Muscle layer of colon (tissue), 2 donors: ENCODE data around the gene R3HDM1.

ENCODE experiments used
- H3K27ac ChIP-seq: one replicate; pipeline ENCODE4 v1.7.0; 2013; ENCODE audit warnings: low read depth, mild to moderate bottlenecking, low read length, moderate library complexity
- H3K27me3 ChIP-seq, 2 donors: one replicate each; pipeline ENCODE4 v1.7.0; 2013; ENCODE audit warnings: low read length in 2 of 2, mild to moderate bottlenecking in 2 of 2; ENCODE audit not compliant: insufficient read depth in 2 of 2, control insufficient read depth in 1 of 2
- H3K36me3 ChIP-seq: one replicate; pipeline ENCODE4 v1.7.0; 2013; ENCODE audit warnings: mild to moderate bottlenecking, low read length; ENCODE audit not compliant: insufficient read depth
- H3K4me1 ChIP-seq: one replicate; pipeline ENCODE4 v1.7.0; 2013; ENCODE audit warnings: mild to moderate bottlenecking, low read length; ENCODE audit not compliant: insufficient read depth
- H3K4me3 ChIP-seq, 2 donors: one replicate each; pipeline ENCODE4 v1.7.0; 2013; ENCODE audit warnings: low read length in 2 of 2, low read depth in 1 of 2, mild to moderate bottlenecking in 1 of 2, moderate library complexity in 1 of 2
- H3K9ac ChIP-seq: one replicate; pipeline ENCODE4 v1.7.0; 2013; ENCODE audit warnings: low read length
- H3K9me3 ChIP-seq: one replicate; pipeline ENCODE4 v1.7.0; 2013; ENCODE audit warnings: mild to moderate bottlenecking, low read length
- donor health status: abdominal sarcoma.
- donor health status: Adenocarcinoma of cecum.

Gene R3HDM1

DNA sequence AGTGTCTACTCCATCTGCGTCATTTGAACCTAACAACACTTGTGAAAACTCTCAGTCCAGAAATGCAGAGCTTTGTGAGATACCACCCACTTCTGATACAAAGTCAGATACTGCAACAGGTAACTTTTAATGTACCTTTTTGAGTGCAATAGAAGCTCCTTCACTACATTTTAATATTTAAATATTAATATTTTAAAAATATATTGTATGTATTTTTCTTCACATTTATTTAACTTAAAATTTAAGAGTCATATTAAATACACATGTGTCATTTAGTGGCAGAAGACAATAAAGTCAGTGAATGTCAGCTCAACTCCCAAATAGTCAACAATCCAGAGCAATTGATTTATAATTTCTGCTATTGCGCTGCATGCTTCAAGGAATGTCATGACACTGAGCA, 224.3 kb downstream of the R3HDM1 start:
- H3K4me3 ChIP-seq, result no peak overlapping the region
- H3K27ac ChIP-seq, result no peak overlapping the region
- peaks cover 4% of the 10 kb centered on the region for H3K9me3 ChIP-seq
- H3K9ac ChIP-seq, result no peak overlapping the region
- no peaks in the 10 kb centered on the region for H3K27me3 ChIP-seq
- peaks cover 52% of the 10 kb centered on the region for H3K36me3 ChIP-seq
- no peaks in the 10 kb centered on the region for H3K4me1 ChIP-seq

DNA sequence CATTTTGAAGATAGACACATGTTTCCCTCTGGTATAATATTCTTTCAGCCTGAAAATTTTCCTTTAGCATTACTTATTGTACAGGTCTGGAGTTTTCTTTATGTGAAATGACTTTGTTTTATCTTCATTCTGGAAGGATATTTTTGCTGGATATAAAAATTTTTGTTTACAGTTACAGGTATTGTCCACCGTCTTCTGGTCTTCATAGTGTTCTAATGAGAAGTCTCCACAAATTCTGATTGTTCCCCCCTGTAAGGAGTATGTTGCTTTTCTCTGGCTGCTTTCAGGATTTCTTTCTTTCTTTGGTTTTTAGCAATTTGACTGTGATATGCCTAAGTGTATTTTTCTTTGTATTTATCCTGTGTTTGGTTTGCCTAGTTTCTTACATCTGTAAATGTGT, 225.4 kb downstream of the R3HDM1 start:
- no peak overlapping the region for H3K27ac ChIP-seq
- peaks cover 4% of the 10 kb centered on the region for H3K9me3 ChIP-seq
- H3K9ac ChIP-seq, result no peak overlapping the region
- H3K4me3 ChIP-seq, result no peak overlapping the region
- no peaks in the 10 kb centered on the region for H3K4me1 ChIP-seq
- peaks cover 52% of the 10 kb centered on the region for H3K36me3 ChIP-seq
- no peaks in the 10 kb centered on the region for H3K27me3 ChIP-seq

DNA sequence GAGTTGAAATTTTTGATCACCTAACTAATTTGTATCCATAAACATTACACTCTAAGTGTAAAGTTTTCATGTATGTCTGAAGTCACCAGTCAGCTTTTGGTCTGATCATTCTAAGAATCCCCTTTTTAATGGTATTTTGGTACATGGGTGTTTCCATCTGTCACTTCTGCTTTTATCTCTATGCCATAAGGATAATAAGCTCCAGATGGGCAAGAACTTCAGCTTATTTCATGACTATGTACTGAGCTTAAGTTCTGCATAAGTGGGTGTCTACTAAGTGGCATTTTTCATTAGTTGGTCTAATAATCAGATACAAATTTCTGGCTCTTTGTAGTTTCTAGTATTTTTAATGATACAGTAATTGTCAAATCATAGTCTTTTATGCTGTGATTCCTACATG, 230.7 kb downstream of the R3HDM1 start:
- Histone ChIP-seq H3K36me3 (peaks cover 35% of the 10 kb centered on the region), H3K4me3 (no peak overlapping the region), H3K4me1 (no peaks in the 10 kb centered on the region), H3K9me3 (no peaks in the 10 kb centered on the region), H3K27me3 (no peaks in the 10 kb centered on the region), H3K27ac (no peak overlapping the region), H3K9ac (no peak overlapping the region)

DNA sequence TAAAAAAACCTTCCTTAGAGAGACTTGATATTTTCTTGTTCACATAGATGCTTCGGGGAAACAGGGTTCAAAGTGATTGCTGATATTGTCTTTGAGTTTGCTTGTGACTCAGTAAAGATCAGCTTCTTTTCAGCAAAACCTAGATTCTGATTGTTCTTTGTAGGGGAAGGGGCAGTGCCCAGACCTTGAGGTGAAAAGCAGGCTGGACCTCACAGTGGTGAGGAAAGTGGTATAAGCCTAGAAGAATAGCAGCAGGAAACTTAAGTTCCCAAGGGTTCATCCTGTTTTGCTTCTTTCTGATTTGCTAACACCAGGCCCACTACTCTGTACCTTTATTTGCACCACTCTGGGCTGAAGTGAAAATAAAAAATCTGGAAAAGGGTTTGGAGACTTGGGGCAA, 231.2 kb downstream of the R3HDM1 start:
- Histone ChIP-seq H3K4me3 (no peak overlapping the region), H3K27ac (no peak overlapping the region), H3K9ac (no peak overlapping the region), H3K36me3 (peaks cover 36% of the 10 kb centered on the region), H3K4me1 (no peaks in the 10 kb centered on the region), H3K9me3 (no peaks in the 10 kb centered on the region), H3K27me3 (no peaks in the 10 kb centered on the region)

DNA sequence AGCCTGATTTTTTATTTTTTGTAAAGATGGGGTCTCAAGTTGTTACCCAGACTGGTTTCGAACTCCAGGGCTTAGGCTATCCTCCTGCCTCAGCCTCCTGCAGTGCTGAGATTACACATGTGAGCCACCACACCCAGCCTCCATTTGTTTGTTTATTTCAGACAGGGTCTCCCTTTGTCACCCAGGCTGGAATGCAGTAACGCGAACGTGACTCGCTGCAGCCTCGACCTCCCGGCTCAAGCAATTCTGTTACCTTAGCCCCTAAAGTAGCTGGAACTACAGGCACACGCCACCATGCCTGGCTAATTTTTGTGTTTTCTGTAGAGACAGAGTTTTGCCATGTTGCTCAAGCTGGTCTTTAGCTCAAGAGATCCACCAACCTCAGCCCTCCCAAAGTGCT, 237.6 kb downstream of the R3HDM1 start:
- Histone ChIP-seq H3K36me3 (peaks cover 59% of the 10 kb centered on the region), H3K4me1 (no peaks in the 10 kb centered on the region)

DNA sequence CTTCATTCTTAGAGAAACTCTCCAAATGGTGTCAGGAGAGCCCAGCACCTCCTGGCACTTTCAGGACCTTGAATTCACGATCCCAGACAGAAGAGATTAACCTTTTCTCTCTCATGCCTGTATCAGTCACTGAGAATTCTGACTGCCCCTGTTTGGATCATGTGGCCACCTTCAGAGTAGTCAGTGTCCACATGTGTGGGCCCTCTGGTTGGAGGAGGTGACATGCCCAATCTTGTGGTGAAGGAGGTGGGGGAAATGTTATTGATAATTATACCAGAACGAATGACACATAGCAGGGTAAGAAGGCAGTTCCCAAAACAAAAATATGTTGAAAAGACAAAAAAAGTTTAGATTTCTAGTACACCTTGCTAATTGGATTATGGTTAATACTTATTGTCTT, 242.0 kb downstream of the R3HDM1 start:
- H3K9me3 ChIP-seq, result no peaks in the 10 kb centered on the region
- H3K4me1 ChIP-seq, result no peaks in the 10 kb centered on the region
- no peak overlapping the region for H3K9ac ChIP-seq
- no peaks in the 10 kb centered on the region for H3K27me3 ChIP-seq
- H3K36me3 ChIP-seq, result peaks cover 72% of the 10 kb centered on the region
- no peak overlapping the region for H3K4me3 ChIP-seq
- H3K27ac ChIP-seq, result no peak overlapping the region

More for the DNA sequence above, 237.6 kb downstream of the R3HDM1 start:
- Histone ChIP-seq H3K4me3 (no peak overlapping the region), H3K27ac (no peak overlapping the region), H3K27me3 (no peaks in the 10 kb centered on the region), H3K9me3 (no peaks in the 10 kb centered on the region), H3K9ac (no peak overlapping the region)

DNA sequence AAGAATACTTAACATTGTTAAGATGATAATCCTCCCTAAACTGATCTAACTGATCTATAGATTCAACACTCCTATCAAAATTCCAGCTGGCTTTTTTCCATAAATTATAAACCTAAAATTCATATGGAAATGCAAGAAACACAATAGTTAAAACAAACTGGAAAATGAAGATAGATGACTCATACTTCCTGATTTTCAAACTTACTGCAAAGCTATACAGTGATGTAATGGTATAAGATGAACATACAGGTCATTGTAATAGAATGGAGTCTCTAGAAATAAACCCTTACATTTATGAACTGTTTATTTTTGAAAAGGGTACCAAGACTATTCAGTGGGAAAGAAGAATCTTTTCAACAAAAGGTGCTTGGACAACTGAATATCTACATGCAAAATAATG, 242.6 kb downstream of the R3HDM1 start:
- Histone ChIP-seq H3K4me3 (no peak overlapping the region), H3K36me3 (peaks cover 76% of the 10 kb centered on the region), H3K27me3 (no peaks in the 10 kb centered on the region), H3K27ac (no peak overlapping the region), H3K9me3 (no peaks in the 10 kb centered on the region), H3K4me1 (no peaks in the 10 kb centered on the region), H3K9ac (no peak overlapping the region)
